Stimulated activated naive CD4-positive, alpha-beta T cell treated with Interleukin-2 at 50 U/mL for 16 hours (primary cell): ENCODE data around the gene PPP2R5E.
"Not testable (repeated sequence)": the region's sequence is repeated elsewhere in the genome, so short reads cannot be mapped to it uniquely, and the experiment has no call there.

Experiments
- DNase-seq: peaks from one replicate; lab custom pipeline; 2025; lab: John Stamatoyannopoulos, UW

PPP2R5E gene

DNA sequence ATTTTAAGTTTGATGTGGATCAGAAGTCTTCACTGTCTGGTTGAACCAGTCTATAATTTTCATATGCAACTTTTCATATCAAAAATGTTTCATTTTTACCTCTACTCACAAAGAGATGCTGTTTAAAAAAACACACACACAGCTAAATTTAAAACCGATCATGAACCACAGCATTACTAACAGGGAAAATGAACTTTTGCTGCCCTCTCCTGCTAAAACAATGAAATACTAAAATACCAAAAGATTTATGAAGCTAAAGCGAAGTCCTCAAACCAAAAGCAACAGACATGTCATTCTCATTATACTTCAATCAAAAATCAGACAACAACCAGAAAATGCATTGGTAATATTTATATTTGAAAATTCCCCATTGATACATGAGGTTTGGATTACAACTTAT lies 171.6 kb downstream of the PPP2R5E start:
- not testable (repeated sequence) for DNase-seq

DNA sequence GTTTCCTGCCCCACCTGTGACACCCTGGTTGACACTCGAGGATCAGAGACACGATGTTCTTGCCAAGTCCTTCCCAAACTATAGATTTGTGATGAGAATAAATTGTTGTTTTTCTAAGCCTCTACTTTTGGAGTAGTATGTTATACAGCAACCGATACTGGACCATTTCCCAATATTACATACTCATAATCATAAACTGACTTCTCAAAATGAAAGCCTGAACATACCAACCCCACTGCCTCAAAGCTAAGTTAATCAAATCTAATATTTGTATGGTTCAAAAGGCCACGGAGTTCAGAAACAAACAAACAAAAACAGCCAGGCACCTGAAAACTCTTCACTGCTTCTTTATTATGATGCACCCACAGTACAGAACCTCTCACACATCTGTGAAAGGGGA lies 172.1 kb downstream of the PPP2R5E start:
- no peak for DNase-seq

DNA sequence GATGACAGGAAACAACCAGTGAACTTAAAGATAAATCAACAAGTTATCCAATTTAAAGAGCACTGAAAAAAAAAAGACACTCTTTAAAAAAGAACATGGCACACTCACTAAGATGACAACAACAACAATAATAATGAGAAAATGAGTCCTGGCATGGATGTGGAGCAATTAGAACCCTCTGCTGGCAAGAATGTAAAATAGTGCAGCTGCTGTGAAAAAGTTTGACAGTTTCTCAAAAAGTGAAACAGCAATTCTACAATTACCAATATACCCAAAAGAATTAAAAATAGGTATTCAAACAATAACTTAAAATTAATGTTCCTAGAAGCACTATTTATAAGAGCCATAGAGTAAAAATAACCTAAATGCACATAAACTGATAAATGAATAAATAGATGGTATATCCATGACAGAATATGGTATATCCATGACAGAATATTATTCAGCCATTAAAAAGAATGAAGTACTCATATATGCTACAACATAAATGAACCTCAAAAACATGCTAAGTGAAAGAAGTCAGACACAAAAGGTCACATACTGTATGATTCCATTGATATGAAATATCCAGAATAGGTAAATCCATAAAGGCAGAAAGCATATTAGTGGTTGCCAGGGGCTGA lies 175.3 kb downstream of the PPP2R5E start:
- no peak for DNase-seq

DNA sequence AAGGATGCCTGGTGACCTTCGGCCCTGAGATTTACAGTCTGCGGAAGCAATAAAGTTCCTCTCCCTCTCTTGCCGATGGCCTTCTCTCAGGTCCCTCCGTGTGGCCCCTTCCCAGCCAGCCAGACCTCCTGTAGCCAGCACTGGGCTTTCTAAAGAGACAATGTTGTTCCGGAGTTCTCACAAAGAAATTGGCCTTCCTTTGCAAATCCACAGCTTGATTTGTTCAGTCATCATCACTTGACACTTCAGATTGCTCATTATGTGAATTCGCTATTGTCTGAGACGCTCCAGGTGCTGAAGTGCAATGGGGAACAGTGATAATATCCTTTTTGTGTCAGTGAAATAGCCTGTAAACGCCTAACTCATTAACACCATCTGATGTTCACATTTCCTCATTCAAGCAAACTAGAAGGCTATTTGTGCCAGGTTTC lies 180.8 kb downstream of the PPP2R5E start:
- no peak for DNase-seq

DNA sequence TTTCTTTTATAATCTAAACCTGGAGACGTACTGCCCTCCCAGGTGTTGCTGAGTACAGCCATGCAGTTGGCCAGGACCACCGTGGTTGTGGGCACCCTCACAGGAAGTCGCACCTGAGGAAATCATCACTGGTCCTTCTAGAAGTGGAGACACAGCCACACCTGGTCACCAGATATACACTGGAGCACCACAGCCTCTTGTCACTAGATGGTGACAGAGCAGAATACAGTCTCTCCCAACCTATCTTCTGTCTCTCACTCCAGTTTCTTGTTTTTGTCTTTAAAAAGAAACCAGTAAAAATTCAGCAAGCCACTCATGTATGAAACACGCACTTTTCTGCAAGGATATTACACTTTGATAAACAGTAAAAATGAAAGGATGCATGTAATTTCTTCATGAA lies 181.4 kb downstream of the PPP2R5E start:
- DNase-seq, result no peak

DNA sequence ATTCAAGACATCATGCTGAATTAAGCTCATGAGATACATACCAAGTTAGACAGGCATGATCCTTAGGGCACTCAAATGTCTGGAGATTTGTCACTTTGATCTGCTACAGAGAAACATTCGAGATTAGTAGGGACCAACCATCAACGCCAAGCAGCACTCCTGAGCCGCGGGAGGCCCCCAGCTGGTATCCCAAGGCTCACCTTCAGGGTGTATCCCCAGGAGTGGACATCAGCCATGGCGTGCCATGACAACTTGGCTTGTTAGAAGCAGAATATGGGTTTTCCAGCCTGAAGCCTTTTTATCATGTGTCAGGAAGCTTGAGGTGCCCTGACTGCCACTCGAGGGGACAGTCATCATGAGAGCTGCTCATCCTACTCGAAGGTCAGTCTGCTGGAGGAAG lies 185.3 kb downstream of the PPP2R5E start:
- no peak for DNase-seq

DNA sequence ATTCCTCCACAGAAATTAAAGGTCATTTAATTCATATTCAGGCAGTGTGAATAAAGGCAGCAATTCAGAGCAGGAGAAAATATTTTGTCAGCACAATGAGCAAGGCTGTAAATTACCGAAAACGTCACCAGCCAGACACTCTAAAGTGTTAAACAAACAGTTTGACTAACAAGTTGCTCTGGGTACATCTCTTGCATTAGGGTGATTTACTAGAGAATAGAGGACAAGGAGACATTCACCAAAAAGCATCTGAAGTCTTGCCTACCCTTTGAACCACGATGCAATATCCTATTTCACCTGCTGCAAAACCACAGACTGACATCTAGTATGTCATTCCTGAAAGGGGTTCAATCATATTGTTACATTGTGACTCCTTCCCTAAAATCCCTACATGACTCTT lies 197.4 kb downstream of the PPP2R5E start:
- DNase-seq, result no peak

DNA sequence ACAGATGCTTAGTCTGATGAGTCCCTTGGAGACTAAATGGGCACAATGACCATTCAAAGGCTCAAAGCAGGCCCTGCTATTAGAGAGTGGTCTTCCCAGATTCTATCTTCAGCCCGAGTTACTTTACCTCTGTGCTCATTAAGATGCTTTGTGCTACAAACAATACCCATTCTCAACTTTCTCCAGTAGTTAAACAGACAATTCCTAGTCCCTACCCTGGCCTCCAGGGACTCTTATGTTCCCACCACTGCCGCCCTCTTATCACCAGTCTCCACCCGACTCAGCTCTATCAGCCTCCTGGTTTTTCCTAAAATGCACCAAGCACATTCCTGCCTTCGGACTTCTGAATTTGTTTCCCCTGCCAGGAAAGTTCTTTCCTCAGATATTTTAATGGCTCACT lies 198.8 kb downstream of the PPP2R5E start:
- DNase-seq, result no peak

DNA sequence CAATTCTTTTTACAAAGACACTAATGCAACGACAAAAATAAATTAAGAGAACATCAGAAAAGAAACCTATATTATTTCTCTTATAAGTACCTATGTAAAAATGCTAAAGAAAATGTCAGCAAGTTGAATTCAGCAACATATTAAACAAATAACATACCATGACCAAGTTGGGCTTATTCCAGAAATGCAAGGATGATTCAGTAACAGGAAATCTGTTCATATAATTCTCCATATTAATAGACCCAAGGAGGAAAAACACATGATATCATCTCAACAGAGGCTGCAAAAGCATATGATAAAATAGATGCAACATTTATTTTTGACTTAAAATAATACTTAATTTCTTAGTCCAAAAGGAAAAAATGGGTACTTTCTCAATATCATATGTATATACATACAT lies 199.3 kb downstream of the PPP2R5E start:
- no peak for DNase-seq

DNA sequence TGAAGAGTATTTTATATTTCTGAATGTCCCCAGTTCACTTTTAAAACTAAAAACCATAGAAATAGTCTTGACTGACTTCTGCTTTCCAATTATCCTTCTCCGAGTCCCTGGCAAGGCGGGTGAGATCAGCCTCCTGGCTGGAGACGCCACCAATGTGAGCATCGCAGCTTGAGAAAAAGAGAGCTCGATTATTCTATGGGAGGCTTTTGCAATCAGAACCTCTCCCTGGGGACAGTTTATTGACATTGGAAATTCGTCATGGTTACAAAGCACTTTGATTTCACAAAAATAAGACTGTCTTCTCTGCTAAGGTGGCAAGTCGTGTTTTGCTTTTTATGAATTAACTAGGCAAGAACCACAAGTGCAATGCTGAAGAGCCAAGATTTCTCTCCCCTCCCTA lies 200.8 kb downstream of the PPP2R5E start:
- DNase-seq, result no peak

DNA sequence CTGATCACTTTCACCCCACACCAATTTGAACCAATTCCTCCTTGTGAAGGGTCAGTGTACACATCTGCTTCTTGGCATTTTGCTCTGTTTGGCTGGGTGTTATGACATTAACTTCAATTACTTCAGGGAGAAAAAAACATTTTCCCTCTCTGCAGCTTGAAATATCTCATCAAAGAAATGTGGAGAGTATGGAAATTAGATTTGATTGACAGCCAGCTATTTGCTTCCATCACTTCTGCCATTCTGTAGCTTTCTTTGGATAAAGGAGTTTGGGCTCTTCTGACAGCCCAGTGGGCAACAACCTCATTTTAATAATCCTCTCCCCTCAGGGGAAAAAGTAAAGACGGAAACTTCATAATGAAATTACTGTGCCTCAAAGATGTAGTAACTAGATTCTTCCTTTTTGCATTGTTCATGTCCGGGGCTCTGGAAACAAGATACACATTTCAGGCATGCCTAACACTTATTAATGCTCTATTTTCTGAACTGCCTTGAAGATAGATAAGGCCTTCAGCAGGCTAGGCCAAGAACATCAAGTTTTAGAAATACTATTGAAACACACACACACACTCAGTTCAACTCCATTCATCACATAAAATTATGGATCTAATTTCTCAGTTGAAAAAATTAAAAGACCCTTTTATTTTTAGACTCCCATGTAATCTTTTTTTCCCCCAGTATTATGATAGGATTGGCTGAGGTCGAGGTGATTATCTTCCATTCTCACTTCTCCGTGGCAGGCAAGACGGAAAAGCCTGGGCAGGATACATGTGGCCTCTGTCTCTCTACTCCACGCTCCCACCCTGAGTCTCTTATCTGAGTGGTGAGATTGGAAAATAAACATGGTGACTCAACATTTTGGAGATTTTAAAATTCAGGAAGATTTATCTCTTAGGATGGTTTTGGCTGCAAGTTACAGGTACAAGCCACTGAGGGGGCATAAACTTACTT lies 214.1 kb downstream of the PPP2R5E start:
- DNase-seq, result no peak

DNA sequence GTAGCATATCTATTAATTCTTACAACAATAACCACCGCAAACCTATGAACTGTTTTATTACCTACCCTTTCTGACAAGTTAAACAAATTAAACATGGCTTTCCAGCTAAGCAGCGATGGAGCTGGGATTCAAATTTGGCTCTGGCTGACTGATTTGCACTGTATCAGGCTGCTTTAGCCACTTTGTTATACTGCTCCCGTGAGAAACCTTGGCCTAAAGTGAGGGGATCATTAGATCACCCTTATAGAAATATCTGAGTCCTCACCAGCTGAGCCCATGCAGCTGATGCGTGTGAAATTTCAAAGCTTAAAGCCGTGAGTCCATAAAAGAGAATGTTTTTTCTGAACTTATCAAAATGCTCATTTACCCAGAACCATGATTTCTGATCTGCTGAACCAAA lies 216.3 kb downstream of the PPP2R5E start:
- DNase-seq, result no peak

DNA sequence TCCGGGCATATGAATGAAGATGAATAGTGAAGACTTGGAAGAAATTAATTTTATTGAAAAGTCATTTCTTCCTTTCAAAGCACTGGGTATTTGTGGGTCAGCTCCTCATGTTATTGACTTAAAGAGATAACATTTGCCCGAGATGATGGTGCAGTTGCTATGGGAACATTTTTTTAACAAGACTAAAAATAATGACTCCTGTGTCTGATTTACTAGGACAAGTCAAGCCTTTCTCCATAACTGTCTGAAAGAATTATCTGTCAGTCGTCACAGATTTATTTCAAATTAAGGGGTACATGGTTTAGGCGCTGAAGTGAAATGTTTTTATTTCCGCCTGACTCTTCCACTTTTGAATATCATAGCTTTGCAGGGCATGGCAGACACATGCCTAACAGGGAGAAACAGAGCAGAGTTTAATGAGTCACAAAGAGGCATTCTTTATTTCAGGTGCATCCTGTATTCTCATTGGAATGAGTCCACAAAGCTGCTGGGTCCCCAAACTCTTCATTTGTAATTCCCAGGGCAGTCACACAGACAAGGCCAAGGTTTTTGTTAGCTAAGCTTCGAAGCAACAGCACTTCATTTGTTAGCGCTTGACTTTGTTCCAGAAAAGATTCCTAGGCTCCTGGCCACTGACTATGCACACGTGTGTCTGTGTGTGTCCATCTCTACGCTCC lies 220.1 kb downstream of the PPP2R5E start:
- DNase-seq, result no peak

DNA sequence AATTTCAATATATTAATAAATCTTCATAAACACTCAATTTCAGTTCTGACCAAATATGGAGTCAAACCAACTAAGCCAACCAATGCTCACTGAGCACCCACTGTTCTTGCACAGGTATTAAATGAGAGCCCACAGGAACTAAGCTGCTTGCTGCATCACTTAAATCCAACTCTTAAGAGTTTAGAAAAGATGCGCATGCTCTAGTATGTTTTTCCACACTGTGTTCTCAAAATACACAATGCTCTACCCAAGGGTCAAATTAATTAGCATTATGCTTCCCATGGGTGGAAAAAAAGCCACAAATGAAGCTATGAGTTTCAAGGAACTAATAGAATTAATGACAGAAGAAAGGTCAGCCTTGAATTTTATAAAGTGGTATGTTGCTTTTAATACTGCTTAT lies 220.7 kb downstream of the PPP2R5E start:
- DNase-seq, result no peak
